Upper lobe of right lung (tissue), 1 donor: Measurements from ENCODE around the gene ASTN1. TPM values are rescaled to one million over a fixed set of nuclear protein-coding genes. Genes with fewer than 3 reads are reported as not detected.

Experiments
- ATAC-seq: fragments of 200-7000 bp; cut with Tn5 transposase; one replicate; pipeline ENCODE4 v1.9.1; 2020; ENCODE audit warnings: mild to moderate bottlenecking, moderate library complexity
- DNase-seq: peaks from one replicate; pipeline ENCODE4 v3.0.0-alpha.2; 2020
- H3K27ac ChIP-seq: fragments of 200-600 bp; one replicate; pipeline ENCODE4 v1.8.0; 2022
- H3K27me3 ChIP-seq: fragments of 200-600 bp; one replicate; pipeline ENCODE4 v1.8.0; 2022; ENCODE audit warnings: mild to moderate bottlenecking
- H3K36me3 ChIP-seq: fragments of 200-600 bp; one replicate; pipeline ENCODE4 v1.8.0; 2022
- H3K4me1 ChIP-seq: fragments of 200-600 bp; one replicate; pipeline ENCODE4 v1.8.0; 2022
- H3K4me3 ChIP-seq: fragments of 200-600 bp; one replicate; pipeline ENCODE4 v1.8.0; 2022; ENCODE audit warnings: mild to moderate bottlenecking
- H3K9me3 ChIP-seq: fragments of 200-600 bp; one replicate; pipeline ENCODE4 v1.8.0; 2022
- intact Hi-C: fragments of 100-400 bp; cut with DNase I; formaldehyde crosslinking; loops from one replicate; pipeline ENCODE4 v1.11.0; 2022
- total RNA-seq: library from RNA; stranded (reverse); fragmentation: NEBNext Ultra II Directional; extraction: Animal tissue kit (Norgen Biotek cat#: 25700); gene quantifications from one replicate; pipeline ENCODE4 v1.2.1, GENCODE V29; 2021
- TF ChIP-seq, protein P1 (sequence below): fragments of 200-600 bp; IDR thresholded peaks from one replicate; pipeline ENCODE4 v1.8.0; 2022; ENCODE audit warnings: antibody characterized with exemption
- donor health status: DM: no; HTN: yes; CAD: no; lungs with severe emphysema.

Gene ASTN1
- total RNA-seq, 1 donor from 2014 or later: 0.20 TPM

DNA sequence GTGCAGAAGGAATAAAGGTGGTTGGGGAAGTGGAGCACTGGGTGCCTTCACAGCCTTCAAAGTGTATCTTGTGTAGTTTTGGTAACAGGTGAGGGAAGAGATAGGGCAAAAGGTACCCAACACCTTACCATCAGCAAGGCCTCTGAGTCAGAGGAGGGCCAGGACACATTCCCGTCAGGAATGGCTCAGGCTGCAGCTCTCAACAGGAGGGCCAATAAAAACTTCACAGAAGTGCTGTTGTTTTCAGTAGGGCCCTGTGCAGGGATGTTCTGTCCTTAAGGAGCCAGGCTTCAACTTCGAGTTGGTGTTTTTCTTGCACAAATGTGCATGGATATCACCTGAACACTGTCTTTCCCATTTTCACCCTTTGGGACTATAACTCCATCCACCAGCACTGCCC lies 333.4 kb downstream of the ASTN1 start:
- Histone ChIP-seq H3K27me3 (no peaks in the 10 kb centered on the region), H3K4me3 (no peak overlapping the region), H3K9me3 (no peaks in the 10 kb centered on the region), H3K4me1 (no peaks in the 10 kb centered on the region), H3K36me3 (no peaks in the 10 kb centered on the region), H3K27ac (no peak overlapping the region)
- TF ChIP-seq, protein P1, sequence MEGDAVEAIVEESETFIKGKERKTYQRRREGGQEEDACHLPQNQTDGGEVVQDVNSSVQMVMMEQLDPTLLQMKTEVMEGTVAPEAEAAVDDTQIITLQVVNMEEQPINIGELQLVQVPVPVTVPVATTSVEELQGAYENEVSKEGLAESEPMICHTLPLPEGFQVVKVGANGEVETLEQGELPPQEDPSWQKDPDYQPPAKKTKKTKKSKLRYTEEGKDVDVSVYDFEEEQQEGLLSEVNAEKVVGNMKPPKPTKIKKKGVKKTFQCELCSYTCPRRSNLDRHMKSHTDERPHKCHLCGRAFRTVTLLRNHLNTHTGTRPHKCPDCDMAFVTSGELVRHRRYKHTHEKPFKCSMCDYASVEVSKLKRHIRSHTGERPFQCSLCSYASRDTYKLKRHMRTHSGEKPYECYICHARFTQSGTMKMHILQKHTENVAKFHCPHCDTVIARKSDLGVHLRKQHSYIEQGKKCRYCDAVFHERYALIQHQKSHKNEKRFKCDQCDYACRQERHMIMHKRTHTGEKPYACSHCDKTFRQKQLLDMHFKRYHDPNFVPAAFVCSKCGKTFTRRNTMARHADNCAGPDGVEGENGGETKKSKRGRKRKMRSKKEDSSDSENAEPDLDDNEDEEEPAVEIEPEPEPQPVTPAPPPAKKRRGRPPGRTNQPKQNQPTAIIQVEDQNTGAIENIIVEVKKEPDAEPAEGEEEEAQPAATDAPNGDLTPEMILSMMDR: no peak
- ATAC-seq (no peak), DNase-seq (no peak)
- intact Hi-C loops: no loop called here

DNA sequence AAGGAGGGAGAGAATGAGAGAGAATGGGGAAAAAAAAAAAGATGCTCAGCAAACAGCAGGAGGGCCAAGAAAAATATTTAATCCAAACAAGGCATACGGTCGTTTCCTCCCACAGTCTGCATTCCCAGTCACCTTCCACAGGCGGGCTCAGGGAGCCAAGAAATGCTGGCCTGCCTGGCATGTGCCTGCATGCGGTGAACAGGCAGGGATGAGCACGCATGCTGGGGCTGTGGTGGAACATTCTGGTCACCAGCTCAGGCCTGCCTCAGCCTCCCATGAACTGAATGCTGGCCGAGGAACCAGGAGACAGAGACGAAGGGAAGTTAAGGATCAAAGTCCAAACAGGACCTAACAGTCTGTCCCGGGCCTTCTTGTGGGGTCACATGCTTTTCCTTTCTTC lies 335.3 kb downstream of the ASTN1 start:
- intact Hi-C loops: no loop called here
- Histone ChIP-seq H3K27me3 (no peaks in the 10 kb centered on the region), H3K36me3 (no peaks in the 10 kb centered on the region), H3K27ac (no peak overlapping the region), H3K9me3 (no peaks in the 10 kb centered on the region), H3K4me1 (no peaks in the 10 kb centered on the region), H3K4me3 (no peak overlapping the region)
- ATAC-seq (no peak), DNase-seq (no peak)
- TF ChIP-seq, protein P1: no peak

DNA sequence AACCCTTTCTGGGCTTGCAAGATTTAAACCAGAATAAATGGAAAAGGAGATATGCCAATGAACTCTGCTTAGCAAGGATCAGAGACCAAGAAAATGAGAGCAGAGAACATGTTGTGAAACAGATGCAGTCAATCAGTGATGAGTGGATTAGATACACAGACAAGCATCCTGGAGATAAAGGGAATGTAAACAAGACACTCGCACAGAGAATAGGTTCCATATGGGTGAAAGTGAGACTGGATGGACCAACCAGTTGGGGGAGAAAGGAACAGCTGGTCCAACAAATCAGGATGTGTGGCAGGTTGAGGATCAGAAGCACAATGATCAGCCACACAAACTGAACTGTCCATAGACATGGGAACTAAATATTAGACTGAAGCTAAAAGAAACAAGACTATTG lies 338.2 kb downstream of the ASTN1 start:
- intact Hi-C loops: no loop called here
- no peaks in the 10 kb centered on the region for H3K36me3 ChIP-seq
- H3K9me3 ChIP-seq: no peaks in the 10 kb centered on the region
- H3K27me3 ChIP-seq: no peaks in the 10 kb centered on the region
- no peak overlapping the region for H3K27ac ChIP-seq
- DNase-seq (no peak), ATAC-seq (no peak)
- no peak overlapping the region for H3K4me3 ChIP-seq
- H3K4me1 ChIP-seq: no peaks in the 10 kb centered on the region
- TF ChIP-seq, protein P1: no peak

DNA sequence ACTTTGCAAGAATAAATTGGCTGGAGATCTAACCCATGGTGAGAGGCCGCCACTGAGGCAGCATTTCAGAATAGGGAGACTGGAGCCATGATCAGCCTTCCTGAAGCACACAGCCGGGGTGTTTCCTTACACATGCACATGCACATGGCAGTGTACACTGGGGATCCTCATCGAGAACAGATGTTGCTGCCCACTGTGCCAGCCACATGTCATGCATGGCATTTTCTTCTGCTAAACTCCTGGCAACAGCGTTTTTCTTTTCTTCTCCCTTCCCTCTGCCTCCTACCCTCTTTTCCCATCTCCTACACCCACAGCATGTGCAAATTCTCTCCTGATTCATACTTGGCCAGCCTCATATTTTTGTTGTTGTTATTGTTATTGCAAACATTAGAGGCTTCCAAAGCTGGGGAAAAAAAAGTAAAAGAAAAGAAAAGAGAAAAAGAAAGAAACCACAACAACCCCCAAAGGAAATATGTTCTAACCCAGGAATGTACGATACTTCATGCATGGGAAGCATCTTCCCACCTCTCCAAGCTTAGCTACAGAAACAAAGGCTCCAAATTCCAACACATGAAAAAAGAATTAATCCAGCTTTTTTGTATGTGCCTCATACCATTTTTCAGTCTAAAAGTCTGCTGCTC lies 344.0 kb downstream of the ASTN1 start:
- no peaks in the 10 kb centered on the region for H3K36me3 ChIP-seq
- no peak overlapping the region for H3K4me3 ChIP-seq
- no peak overlapping the region for H3K27ac ChIP-seq
- TF ChIP-seq, protein P1: no peak
- no peaks in the 10 kb centered on the region for H3K4me1 ChIP-seq
- no peak for ATAC-seq
- intact Hi-C loops: no loop called here
- H3K9me3 ChIP-seq: no peaks in the 10 kb centered on the region
- no peaks in the 10 kb centered on the region for H3K27me3 ChIP-seq
- DNase-seq: no peak

DNA sequence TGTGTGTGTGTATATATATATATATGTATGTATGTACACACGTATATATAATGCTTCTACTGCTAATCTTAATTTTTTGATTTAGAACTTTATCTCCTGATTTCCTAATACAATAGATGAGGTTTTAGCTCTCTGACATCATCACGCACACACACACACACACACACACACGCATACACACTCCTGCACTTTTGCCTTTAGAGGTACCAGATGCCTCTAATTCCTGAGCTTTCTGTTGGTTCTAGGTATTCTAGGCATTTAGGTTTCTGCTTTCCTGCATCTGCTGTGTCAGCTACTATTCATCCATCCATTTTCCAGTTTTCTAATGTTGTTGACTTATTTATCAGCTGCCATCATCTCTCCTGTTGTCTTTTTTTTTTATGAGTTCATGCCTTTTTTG lies 348.3 kb downstream of the ASTN1 start:
- H3K9me3 ChIP-seq: no peaks in the 10 kb centered on the region
- TF ChIP-seq, protein P1: no peak
- no peak overlapping the region for H3K4me3 ChIP-seq
- ATAC-seq (no peak), DNase-seq (no peak)
- intact Hi-C loops: no loop called here
- H3K36me3 ChIP-seq: no peaks in the 10 kb centered on the region
- no peaks in the 10 kb centered on the region for H3K27me3 ChIP-seq
- no peaks in the 10 kb centered on the region for H3K4me1 ChIP-seq
- H3K27ac ChIP-seq: no peak overlapping the region

DNA sequence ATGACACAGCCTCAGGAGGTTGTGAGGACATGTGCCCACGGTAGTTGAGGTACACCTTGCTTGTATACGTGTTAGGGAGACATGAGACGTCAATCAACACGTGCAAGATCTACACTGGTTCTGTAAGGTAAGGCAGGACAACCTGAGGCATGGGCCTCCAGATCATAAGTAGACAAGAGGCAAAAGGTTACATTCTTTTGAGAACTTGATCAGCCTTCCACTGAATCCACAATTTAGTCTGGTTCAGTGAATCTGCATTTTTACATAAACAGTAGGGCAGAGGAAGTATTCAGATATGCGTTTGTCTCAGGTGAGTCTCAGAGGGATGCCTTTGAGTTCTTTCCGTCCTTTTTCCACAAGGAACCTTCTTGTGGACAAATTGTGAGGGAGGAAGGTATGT lies 348.9 kb downstream of the ASTN1 start:
- H3K9me3 ChIP-seq: no peaks in the 10 kb centered on the region
- intact Hi-C loops: no loop called here
- H3K27ac ChIP-seq: no peak overlapping the region
- DNase-seq: no peak
- H3K4me1 ChIP-seq: no peaks in the 10 kb centered on the region
- no peak for ATAC-seq
- TF ChIP-seq, protein P1: no peak
- H3K27me3 ChIP-seq: no peaks in the 10 kb centered on the region
- H3K4me3 ChIP-seq: no peak overlapping the region
- H3K36me3 ChIP-seq: no peaks in the 10 kb centered on the region
